Measurements from ENCODE around the gene PEX1.

DNA sequence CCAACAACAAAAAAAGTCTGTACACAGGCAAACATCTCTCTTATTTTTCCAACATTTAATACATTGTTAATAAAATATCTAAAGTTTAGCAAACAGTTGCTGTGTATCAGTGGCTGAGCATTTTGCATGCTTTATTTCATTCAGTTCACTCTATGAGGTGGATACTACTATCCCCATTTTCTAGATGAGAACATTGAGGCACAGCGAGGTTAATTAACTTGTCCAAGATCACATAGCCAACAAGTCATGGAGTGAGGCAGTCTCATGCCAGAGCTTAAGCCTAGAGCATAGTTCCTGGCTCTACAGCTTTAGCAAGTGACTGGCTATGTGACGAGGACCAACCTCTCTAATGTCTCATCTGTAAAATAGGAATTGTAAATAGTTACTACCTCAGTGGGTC lies 76.7 kb downstream of the PEX1 start:
- TF ChIP-seq, protein P1, sequence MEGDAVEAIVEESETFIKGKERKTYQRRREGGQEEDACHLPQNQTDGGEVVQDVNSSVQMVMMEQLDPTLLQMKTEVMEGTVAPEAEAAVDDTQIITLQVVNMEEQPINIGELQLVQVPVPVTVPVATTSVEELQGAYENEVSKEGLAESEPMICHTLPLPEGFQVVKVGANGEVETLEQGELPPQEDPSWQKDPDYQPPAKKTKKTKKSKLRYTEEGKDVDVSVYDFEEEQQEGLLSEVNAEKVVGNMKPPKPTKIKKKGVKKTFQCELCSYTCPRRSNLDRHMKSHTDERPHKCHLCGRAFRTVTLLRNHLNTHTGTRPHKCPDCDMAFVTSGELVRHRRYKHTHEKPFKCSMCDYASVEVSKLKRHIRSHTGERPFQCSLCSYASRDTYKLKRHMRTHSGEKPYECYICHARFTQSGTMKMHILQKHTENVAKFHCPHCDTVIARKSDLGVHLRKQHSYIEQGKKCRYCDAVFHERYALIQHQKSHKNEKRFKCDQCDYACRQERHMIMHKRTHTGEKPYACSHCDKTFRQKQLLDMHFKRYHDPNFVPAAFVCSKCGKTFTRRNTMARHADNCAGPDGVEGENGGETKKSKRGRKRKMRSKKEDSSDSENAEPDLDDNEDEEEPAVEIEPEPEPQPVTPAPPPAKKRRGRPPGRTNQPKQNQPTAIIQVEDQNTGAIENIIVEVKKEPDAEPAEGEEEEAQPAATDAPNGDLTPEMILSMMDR (IDR thresholded peaks at IDR 0.05; ENCODE audit: borderline replicate concordance, extremely low read depth, low read length, poor library complexity, severe bottlenecking) = no peak
- TF ChIP-seq EZH2 (IDR thresholded peaks at IDR 0.05; ENCODE audit: borderline replicate concordance, low read depth, low read length, severe bottlenecking) = no peak

Data from DND-41 (cell line).